ENCODE measurements around the gene HCFC1. TPM values are rescaled to one million over a fixed set of nuclear protein-coding genes. Genes with fewer than 3 reads are reported as not detected.

HCFC1 gene
- total and polyA plus RNA-seq, 7 donors: 7.4 to 57.3 (median 25.8) TPM

GRCh38 chrX:153971124-153971449, 531 bp downstream of the HCFC1 start:
- intact Hi-C loops (cut with DNase I): loop anchor here (1.0 kb wide), 1 partner anchor 43 kb away; no protein-coding TSS in a partner anchor
- H3K36me3 ChIP-seq: no peaks in the 10 kb centered on the region
- 0 to 1% methylated on average over 34 of the region's 34 CpGs for WGBS, 2 donors
- H3K4me1 ChIP-seq: peaks cover 0 to 52% (median 48%) of the 10 kb centered on the region in 4 donors
- peak overlapping the region; percentile 55 to 78 (median 74) for H3K4me3 ChIP-seq
- TF ChIP-seq EP300 (IDR thresholded peaks at IDR 0.05) (no peak), CTCF (IDR thresholded peaks at IDR 0.05) (no peak), POLR2AphosphoS5 (IDR thresholded peaks at IDR 0.05) (peak; percentile 55 to 67 (median 59)), POLR2A (IDR thresholded peaks at IDR 0.05) (peak; percentile 20 to 48)
- H3K27ac ChIP-seq: peak overlapping the region; percentile 97 to 98 (median 98)
- peak; percentile 96 for DNase-seq
- H3K27me3 ChIP-seq: peaks cover 0 to 5% (median 0%) of the 10 kb centered on the region in 3 donors
- no peaks in the 10 kb centered on the region for H3K9me3 ChIP-seq

GRCh38 chrX:153970357-153971123, 1.1 kb downstream of the HCFC1 start:
- peak; percentile 82 for DNase-seq

GRCh38 chrX:153969904-153970356, 1.7 kb downstream of the HCFC1 start:
- WGBS, 2 donors: 1% methylated on average over 26 of the region's 26 CpGs
- H3K27me3 ChIP-seq: peaks cover 0 to 5% (median 0%) of the 10 kb centered on the region in 3 donors
- no peak for DNase-seq
- no peaks in the 10 kb centered on the region for H3K36me3 ChIP-seq
- intact Hi-C loops (cut with DNase I): no loop called here
- peak overlapping the region; percentile 97 to 98 (median 98) for H3K27ac ChIP-seq
- TF ChIP-seq POLR2AphosphoS5 (IDR thresholded peaks at IDR 0.05) (peak in 2 of 4 donors; percentile 9 to 36), CTCF (IDR thresholded peaks at IDR 0.05) (no peak)
- H3K4me3 ChIP-seq: peak overlapping the region; percentile 55 to 78 (median 74)
- no peaks in the 10 kb centered on the region for H3K9me3 ChIP-seq
- peaks cover 0 to 58% (median 52%) of the 10 kb centered on the region in 4 donors for H3K4me1 ChIP-seq

More at GRCh38 chrX:153970357-153971123, 1.1 kb downstream of the HCFC1 start:
- Histone ChIP-seq H3K36me3 (no peaks in the 10 kb centered on the region), H3K4me3 (peak overlapping the region; percentile 55 to 78 (median 74)), H3K27ac (peak overlapping the region; percentile 97 to 98 (median 98)), H3K9me3 (no peaks in the 10 kb centered on the region), H3K4me1 (peaks cover 0 to 57% (median 51%) of the 10 kb centered on the region in 4 donors), H3K27me3 (peaks cover 0 to 5% (median 0%) of the 10 kb centered on the region in 3 donors)
- TF ChIP-seq POLR2AphosphoS5 (IDR thresholded peaks at IDR 0.05) (peak in 1 of 4 donors; percentile 10), CTCF (IDR thresholded peaks at IDR 0.05) (no peak)
- intact Hi-C loops (cut with DNase I): loop anchor here (1.0 kb wide), 1 partner anchor 42 kb away; no protein-coding TSS in a partner anchor
- WGBS, 2 donors: 0% methylated on average over 49 of the region's 49 CpGs

GRCh38 chrX:153969125-153969903, 2.3 kb downstream of the HCFC1 start:
- Histone ChIP-seq H3K4me3 (peak overlapping the region; percentile 55 to 78 (median 74)), H3K4me1 (peaks cover 0 to 54% (median 49%) of the 10 kb centered on the region in 4 donors), H3K27me3 (peaks cover 0 to 5% (median 0%) of the 10 kb centered on the region in 3 donors), H3K27ac (peak overlapping the region; percentile 97 to 98 (median 98)), H3K36me3 (no peaks in the 10 kb centered on the region), H3K9me3 (no peaks in the 10 kb centered on the region)
- no peak for TF ChIP-seq CTCF (IDR thresholded peaks at IDR 0.05)
- no peak for TF ChIP-seq POLR2A (IDR thresholded peaks at IDR 0.05)
- TF ChIP-seq POLR2AphosphoS5 (IDR thresholded peaks at IDR 0.05): no peak
- no peak for TF ChIP-seq EP300 (IDR thresholded peaks at IDR 0.05)
- intact Hi-C loops (cut with DNase I): no loop called here
- DNase-seq: peak; percentile 70
- 9 to 29% methylated on average over 25 of the region's 25 CpGs for WGBS, 2 donors
